GM19438 (cell line): ENCODE data around the gene STK35.
"Not testable (repeated sequence)": the region's sequence is repeated elsewhere in the genome, so short reads cannot be mapped to it uniquely, and the experiment has no call there.

ENCODE experiments used
- ATAC-seq: cut with Tn5 transposase; IDR thresholded peaks from one replicate; pipeline ENCODE4 v1.9.1; 2021; ENCODE audit warnings: low read depth; ENCODE audit not compliant: unreplicated experiment

STK35 gene

GRCh38 chr20:2156224-2156623, 54.6 kb downstream of the STK35 start:
- ATAC-seq = no peak

- ATAC-seq = no peak
Observed at GRCh38 chr20:2156666-2157624, 55.3 kb downstream of the STK35 start.

- no peak for ATAC-seq
Observed at GRCh38 chr20:2162125-2162822, 60.6 kb downstream of the STK35 start.

GRCh38 chr20:2162823-2163166, 61.2 kb downstream of the STK35 start:
- no peak for ATAC-seq

- no peak for ATAC-seq
Observed at GRCh38 chr20:2163312-2163711, 61.7 kb downstream of the STK35 start.

- no peak for ATAC-seq
Observed at GRCh38 chr20:2163757-2164156, 62.1 kb downstream of the STK35 start.

DNA sequence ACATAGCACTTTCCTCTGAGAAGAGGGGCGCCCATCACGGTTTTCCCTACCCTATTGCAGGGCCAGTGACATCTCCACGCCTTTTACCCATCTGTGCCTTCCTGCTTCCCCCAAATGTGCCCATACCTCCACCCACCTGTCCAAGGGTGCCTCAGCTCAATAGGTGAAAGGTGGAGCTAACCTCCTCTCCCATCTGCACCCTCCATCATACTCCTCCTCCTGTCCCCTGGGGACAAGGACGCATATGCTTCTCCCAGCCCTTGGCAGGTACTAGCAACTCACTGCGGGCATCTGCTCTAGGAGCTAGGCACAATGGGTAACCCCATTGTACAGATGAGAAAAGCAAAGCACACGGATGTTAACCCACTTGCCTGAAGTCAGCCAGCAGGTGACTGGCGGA, 62.8 kb downstream of the STK35 start:
- no peak for ATAC-seq

DNA sequence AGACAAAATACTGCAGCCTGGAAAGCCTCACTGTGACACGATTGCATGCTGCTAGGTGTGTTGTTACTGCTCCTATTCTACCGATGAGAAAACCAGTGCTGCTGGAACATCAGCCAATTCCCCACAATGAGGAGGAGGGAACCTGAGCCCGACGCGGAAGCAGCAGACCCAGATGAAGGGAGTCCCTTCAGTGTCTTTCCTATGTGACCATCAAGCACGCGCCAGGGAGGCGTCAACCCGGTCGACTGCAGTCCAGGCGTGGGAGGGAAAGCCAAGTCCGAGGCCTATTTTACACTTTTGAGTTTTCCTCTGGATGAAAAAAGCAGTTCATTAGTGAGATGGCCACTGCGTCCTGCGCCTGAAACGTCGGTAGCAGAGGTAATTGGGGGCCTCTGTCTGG, 63.3 kb downstream of the STK35 start:
- ATAC-seq = no peak

GRCh38 chr20:2165871-2166270, 64.2 kb downstream of the STK35 start:
- ATAC-seq = no peak

GRCh38 chr20:2167112-2167511, 65.5 kb downstream of the STK35 start:
- no peak for ATAC-seq

- ATAC-seq = no peak
Observed at GRCh38 chr20:2168946-2169345, 67.3 kb downstream of the STK35 start.

DNA sequence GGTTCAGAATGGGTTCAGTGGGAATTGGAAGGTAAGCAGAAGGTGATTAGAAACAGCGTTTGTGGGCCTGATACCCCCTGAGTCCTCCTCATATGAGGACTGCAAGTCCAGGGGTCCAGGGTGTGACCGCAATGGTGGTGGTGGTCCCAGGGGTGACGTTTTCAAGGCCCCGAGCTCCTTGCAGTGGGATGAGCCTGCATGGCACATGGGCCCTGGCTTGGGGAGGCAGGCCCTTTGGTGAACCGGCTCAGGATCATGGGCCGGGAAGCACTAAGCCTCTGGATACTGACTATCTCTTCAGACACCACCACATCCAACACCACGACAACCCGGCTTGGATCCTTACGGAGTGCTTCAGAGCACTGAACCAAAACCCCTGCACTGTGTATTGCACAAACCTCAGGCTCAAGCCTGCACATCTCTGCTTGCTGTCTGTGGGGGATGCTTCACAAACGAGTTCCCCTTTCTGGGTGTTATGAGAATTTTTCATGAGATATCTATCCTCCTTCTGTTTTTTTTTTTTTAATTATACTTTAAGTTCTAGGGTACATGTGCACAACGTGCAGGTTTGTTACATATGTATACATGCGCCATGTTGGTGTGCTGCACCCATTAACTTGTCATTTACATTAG, 67.9 kb downstream of the STK35 start:
- ATAC-seq = no peak

DNA sequence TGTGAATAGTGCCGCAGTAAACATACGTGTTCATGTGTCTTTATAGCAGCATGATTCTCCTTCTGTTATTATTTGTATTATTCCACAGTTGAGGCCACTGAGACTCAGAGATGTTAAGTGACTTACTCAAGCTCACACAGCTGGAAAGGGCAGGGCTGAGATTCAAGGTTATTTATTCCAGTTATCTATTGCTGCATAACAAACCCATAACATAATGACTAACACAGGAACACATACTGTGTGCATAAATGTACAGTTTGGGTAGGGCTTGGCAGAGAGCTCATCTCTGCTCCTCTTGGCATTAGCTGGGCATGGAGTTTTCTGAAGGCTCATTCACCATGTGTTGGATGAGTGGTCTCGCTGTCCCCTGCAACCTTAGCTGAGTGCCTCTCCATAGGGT, 68.8 kb downstream of the STK35 start:
- no peak for ATAC-seq

GRCh38 chr20:2171266-2171790, 69.7 kb downstream of the STK35 start:
- ATAC-seq = no peak

DNA sequence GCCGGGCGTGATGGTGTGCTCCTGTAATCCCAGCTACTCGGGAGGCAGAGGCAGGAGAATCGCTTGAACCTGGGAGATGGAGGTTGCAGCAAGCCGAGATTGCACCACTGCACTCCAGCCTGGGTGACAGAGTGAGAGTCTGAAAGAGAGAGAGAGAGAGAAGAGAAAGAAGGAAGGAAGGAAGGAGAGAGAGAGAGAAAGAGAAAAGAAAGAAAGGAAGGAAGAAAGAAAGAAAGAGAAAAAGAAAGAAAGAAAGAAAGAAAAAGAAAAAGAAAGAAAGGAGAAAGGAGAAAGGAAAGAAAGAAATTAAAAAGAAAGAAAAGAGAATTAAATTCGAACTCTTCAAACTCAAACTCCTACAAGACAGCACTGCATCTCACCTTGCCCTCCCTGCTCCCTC, 70.2 kb downstream of the STK35 start:
- not testable (repeated sequence) for ATAC-seq

GRCh38 chr20:2172305-2173175, 70.9 kb downstream of the STK35 start:
- ATAC-seq = no peak

DNA sequence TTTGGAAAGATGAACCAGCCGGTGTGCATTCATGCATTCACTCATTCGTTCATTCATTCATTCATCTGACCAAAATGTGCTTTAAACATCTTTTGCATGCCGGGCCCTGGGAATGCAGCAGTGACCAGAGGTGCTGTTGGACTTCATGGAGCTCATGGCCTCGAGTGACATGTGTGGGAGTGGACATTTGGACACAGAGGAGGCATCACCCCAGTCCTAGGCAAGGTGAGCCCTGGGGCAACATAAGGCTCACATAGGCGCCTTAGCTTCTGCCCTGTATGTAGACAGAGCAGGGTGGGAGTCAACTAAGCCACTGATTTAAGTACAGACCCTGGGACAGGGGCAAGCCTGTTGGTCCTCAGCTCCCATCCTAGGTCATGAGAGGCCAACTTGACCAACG, 71.6 kb downstream of the STK35 start:
- no peak for ATAC-seq

GRCh38 chr20:2174067-2174466, 72.4 kb downstream of the STK35 start:
- no peak for ATAC-seq

GRCh38 chr20:2176946-2177345, 75.3 kb downstream of the STK35 start:
- ATAC-seq = no peak
